ENCODE results near the gene NUDT14.

Gene NUDT14

GRCh38 chr14:105138021-105138541, 43.0 kb downstream of the NUDT14 start:
- ChIA-PET POLR2A (ENCODE audit: low non-redundant PET) (no interaction called here), CTCF (no interaction called here)
- DNase-seq (ENCODE audit: low spot score): no peak
- no peak for TF ChIP-seq CTCF (conservative IDR thresholded peaks at IDR 0.05; ENCODE audit: low read depth)
- H3K27ac ChIP-seq: no peak overlapping the region

- no peak for DNase-seq (ENCODE audit: low spot score)
- CTCF ChIA-PET: interaction anchor here (1.4 kb wide), 1 partner anchor 47 kb away, joined by 4 read pairs; no protein-coding TSS in a partner anchor
Measured at GRCh38 chr14:105137481-105138020, 43.6 kb downstream of the NUDT14 start.

GRCh38 chr14:105136401-105137322, 44.5 kb downstream of the NUDT14 start:
- CTCF ChIA-PET: interaction anchor here (1.4 kb wide), 1 partner anchor 46 kb away, joined by 4 read pairs; no protein-coding TSS in a partner anchor
- H3K27ac ChIP-seq: no peak overlapping the region
- no peak for TF ChIP-seq CTCF (conservative IDR thresholded peaks at IDR 0.05; ENCODE audit: low read depth)

More at GRCh38 chr14:105137481-105138020, 43.6 kb downstream of the NUDT14 start:
- H3K27ac ChIP-seq: no peak overlapping the region
- POLR2A ChIA-PET (ENCODE audit: low non-redundant PET): no interaction called here
- no peak for TF ChIP-seq CTCF (conservative IDR thresholded peaks at IDR 0.05; ENCODE audit: low read depth)

GRCh38 chr14:105135700-105136395, 45.3 kb downstream of the NUDT14 start:
- no peak for TF ChIP-seq CTCF (conservative IDR thresholded peaks at IDR 0.05; ENCODE audit: low read depth)
- no peak for DNase-seq (ENCODE audit: low spot score)
- POLR2A ChIA-PET (ENCODE audit: low non-redundant PET): no interaction called here
- no peak overlapping the region for H3K27ac ChIP-seq
- CTCF ChIA-PET: interaction anchor here (1.4 kb wide), 1 partner anchor 46 kb away, joined by 4 read pairs; no protein-coding TSS in a partner anchor

More at GRCh38 chr14:105136401-105137322, 44.5 kb downstream of the NUDT14 start:
- POLR2A ChIA-PET (ENCODE audit: low non-redundant PET): no interaction called here
- no peak for DNase-seq (ENCODE audit: low spot score)

- POLR2A ChIA-PET (ENCODE audit: low non-redundant PET): no interaction called here
- TF ChIP-seq CTCF (conservative IDR thresholded peaks at IDR 0.05; ENCODE audit: low read depth): no peak
- no peak overlapping the region for H3K27ac ChIP-seq
- DNase-seq (ENCODE audit: low spot score): no peak
- CTCF ChIA-PET: interaction anchor here (0.6 kb wide), 1 partner anchor 12 kb away, joined by 4 read pairs; no protein-coding TSS in a partner anchor
Measured at GRCh38 chr14:105132921-105133654, 48.0 kb downstream of the NUDT14 start.
